Posterior cingulate gyrus (tissue), 11 donors: Measurements from ENCODE around the gene CCL1.

ENCODE experiments used
- DNase-seq, 10 donors: peaks; one replicate each; pipeline versions ENCODE4 v3.0.0 to v3.0.0-alpha.2; 2020 to 2021; ENCODE audit warnings: mixed read lengths in 3 of 10
- intact Hi-C: fragments of 100-400 bp; cut with DNase I; formaldehyde crosslinking; loops from one replicate; pipeline ENCODE4 v1.15.1; 2023

CCL1 gene

DNA sequence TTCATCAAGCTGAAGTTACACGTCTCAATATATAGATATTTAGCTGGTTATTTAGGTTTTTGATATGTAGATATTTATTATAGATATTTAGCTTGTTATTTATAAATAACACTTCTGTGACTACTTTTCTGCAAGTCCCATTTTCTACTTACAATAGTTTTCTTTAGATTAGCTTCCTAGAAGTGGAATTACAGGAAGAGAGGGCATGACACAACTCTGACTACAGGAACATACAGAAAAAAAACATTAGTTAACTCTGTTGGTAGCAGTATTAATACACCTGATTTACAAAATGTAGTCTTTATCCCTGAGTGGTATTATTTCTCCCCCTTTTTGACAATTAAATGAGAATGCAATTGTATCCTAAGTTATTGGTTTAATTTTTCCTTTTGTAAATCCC lies 21.2 kb upstream of the CCL1 start:
- intact Hi-C loops: no loop called here

DNA sequence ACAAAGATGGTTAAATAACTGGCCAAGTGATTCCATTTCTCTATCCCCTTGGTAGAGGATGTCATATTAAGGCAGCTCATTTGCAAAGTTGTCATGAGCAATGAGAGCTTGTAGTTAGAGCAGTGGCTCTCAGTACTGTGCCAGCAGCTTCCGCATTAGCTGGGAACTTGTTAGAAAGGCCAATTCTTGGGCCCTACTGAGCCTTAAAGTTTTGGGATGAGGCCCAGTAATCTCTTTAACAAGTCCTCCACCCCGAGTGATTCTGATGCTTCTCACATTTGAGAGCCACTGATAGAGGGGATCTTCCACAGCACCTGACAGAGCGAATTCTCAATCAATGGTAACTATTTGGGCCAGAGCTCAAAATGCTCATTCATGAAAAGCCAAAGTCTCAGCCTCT lies 20.2 kb upstream of the CCL1 start:
- intact Hi-C loops: no loop called here
- no peak for DNase-seq

More for the DNA sequence above, 21.2 kb upstream of the CCL1 start:
- no peak for DNase-seq

DNA sequence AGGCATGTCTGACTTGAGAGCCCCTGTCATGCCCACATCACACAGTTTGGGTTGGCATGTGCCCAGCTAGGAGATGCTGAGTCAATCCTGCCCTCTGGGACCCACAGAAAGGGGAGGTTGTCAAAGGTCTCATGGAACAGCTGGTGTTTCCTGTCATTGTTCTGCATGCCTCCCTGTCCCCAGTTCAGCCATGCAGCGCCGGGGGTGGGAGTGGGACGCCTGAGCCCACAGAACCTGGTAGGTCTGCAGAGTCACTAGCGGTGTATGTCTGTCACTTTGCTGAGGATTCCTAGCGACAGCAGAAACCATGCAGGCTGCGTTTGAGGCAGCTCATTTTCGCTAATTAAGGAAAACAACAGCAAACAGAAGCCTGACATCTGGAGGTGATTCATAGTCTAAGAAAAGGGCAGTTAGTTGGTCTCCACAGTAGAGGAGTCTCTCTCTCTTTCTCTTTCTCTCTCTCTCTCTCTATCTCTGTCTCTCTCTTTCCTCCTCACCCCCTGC lies 19.6 kb upstream of the CCL1 start:
- intact Hi-C loops: no loop called here
- no peak for DNase-seq

DNA sequence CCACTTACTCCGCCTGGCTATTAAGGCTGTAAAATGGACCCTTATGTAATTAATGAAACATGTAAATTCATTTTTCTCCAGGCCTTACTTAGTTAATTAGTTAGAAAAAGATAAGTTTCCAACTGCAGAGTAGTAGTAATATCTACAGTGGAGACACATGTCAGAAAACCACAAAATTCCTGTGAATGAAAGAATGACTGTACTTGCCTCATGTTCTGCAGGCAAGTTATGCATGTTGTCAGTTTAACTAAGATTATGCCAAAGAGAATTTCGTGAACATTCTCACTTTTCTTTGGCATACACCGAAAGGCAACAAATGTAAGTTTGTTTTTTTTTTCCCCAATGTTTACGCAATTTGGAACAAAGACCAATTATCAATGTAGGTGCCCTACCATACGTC lies 16.8 kb upstream of the CCL1 start:
- DNase-seq: no peak
- intact Hi-C loops: no loop called here

DNA sequence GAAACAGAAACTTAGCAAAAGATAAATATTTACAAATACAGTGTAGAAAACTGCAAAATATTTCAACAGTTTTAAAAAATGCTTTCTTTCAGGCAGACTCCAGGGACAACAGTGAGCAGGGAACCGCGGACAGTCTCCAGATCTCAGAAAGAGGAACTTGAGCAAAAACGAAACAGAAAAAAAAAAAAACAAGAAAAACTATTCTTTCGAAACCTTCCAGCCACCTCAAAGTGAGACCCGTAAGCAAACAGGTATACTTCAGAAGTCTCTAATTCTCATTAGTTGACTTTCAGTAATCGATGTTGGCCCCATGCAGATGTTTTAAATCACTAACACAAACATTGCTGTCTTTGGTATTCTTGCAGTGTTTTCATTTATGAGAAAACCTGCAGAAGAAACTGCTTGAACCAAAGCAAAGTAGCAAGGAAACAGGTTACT lies 15.7 kb upstream of the CCL1 start:
- intact Hi-C loops: no loop called here
- DNase-seq: no peak

DNA sequence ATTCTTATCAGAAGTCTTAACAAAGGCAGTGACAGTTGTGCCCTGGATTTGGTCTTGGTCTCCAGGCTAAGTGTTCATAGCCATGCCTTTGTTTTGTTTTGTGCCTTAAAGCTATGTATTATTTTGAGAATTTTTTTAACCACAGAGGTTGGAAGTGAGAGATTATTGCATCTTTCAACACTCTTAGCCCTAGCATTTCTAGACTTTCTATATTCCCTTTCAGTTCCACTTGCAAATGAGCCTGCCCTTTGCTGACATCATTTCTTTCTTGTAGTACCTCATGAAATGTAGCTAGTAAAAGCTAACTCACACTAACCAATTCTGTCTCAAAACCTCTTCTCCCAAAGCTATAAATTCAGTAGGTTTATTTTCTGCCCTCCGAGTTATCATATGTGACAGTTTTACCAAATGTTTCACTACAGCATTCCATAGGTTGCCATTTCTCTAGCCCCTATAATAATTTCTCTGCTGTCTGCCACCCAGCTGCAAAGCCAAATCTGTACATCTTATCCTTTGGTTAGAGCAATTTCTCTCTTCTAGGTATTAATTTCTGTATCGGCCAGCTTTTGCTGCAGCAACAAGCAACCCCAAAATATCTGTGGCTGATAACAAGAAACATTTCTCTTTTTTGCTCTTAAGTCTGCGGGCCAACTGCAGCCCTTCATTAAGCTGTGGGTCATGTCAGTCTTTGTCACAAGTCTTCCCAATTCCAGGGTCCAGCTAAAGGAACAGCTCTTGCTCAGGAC lies 14.2 kb upstream of the CCL1 start:
- intact Hi-C loops: no loop called here

DNA sequence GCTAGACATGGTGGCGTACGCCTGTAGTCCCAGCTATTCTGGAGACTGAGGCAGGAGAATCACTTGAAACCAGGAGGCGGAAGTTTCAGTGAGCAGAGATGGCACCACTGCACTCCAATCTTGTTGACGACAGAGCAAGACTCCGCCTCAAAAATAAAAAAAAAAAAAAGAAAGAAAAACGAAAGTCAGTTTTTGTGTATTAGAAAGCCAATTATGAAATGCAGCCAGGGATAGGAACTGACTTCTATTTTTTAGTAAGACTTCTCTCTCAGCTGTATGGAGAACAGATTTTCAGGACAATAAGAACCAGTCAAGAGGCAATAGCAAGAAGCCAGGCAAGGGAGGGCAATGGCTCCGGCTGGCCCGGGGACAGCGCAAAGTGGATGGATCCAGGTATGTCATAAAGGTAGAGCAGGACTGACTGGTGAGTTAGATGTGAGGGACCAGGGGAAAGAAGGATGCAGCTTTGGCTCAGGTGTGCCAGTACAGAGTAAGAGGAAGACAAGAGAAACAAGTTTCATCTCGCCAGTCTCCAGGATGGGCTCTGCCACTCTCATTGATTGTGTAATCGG lies 12.5 kb upstream of the CCL1 start:
- intact Hi-C loops: no loop called here
- DNase-seq: no peak

More for the DNA sequence above, 14.2 kb upstream of the CCL1 start:
- DNase-seq: no peak

DNA sequence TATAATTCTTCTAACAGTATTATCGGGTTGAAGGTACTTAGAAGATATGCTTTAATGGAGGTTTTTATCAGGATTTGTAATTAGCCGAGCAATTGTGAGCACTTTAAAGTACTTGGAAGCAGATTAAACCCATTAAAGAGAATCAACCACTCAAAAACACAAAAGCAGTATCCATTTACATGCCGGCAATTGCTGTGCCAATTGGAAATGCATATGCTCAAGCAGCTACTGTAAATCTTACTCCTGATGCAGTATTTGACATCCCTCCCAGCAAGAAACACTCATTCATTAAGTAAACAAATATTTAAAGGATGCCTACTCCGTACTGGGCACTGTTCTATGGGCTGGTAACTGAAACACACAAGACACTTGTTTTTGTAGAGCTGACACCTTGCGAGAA lies 11.4 kb upstream of the CCL1 start:
- DNase-seq: no peak
- intact Hi-C loops: no loop called here

DNA sequence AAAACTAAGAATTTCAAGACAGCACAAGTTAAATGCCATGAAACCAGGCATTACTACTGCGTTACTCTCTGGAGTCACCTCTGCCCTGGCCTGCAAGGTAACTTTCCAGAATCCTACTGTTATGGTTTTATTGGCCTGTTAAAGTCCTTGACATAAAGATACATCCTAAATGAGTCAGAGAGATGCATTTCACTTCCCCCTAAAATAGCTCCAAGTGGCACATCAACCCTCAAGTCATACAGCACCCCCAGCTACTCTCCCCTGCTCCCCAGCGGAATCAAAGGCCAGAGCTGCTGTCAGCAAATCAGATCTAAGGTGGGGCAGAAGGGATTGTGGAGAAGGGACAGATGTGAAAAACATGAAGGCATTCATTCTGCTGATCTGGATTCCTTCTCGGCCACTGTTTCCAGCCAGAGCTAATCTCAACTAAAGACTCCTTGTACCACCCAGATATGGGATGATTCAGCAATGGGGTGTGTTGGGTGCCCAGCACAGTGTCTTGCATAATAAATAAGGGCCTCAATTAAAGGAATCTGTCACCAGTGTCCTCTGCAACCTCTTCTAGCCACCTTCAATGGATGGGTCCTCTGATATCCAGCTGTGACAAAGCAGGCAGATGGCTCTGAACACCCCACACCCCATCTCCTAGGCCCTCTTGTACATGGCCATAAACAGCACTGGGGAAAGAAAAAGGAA lies 8.5 kb upstream of the CCL1 start:
- intact Hi-C loops: no loop called here
- DNase-seq: no peak

DNA sequence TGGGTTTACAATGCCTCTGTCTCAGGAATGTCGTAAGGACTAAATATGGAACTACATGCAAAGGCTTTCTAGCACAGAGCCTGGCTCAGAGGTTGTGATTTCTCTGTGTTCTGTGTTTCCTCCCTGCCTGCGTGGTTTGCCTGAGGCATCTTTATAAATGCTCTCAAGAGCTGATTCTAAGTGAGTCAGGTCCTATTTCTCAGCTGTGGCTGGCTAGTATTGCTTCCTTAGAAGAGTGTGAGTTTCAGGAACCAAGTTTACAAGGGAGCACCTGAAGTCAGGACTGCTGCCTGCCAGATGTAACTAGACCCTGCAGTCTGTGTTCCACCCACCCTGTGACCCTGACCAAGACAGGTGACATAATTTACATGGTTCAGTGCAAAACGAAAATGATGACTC lies 8.0 kb upstream of the CCL1 start:
- no peak for DNase-seq
- intact Hi-C loops: no loop called here

DNA sequence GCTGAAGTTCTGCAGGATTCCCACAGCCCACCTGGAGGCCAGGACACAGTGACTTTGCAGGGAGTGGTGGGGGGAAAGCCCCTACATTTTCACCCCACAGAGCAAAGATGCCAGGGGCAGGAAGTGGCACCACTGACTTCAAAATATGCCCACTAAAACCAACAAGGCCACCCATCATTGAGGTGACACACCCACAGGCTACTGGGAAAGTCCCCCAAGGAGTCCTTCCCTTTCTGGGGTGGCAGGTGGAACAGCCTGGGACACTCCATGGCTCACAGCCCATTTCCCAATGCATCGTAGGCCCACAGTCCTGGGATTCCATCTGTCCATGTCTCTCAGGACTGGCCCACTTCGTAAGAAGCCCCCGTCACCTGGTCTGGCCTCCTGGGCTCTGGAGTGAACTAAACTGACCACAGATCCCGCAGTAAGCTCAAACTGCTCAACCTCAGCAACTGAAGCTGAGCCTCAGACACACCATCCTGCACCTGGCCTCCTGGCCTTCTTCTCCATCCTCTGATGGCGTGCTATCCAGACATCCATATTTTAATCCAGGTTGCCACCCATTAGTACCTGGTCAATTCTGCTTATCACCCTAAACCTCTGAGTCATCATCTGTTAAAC lies 7.5 kb upstream of the CCL1 start:
- intact Hi-C loops: no loop called here
- DNase-seq: no peak

DNA sequence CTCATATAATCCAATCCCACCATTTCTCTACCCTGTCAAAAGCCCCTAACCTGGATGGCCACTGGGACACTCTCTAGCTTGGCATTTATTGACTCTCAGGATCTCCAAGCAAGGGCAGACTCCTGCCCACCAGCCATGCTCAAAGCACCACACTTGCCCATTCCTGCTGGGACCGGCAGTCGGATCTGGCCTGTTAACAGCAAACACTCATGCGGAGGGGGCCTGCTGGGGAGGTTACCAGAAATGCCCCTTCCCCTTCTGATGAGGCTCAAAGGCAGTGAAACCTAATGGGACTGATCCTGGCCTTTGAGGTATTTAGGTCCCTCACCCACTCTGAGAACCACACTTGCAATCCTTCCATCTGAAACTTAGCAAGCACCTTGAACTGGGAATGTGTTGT lies 6.5 kb upstream of the CCL1 start:
- DNase-seq: no peak
- intact Hi-C loops: loop anchor here (10.0 kb wide), 1 partner anchor 585 kb away; no protein-coding TSS in a partner anchor

DNA sequence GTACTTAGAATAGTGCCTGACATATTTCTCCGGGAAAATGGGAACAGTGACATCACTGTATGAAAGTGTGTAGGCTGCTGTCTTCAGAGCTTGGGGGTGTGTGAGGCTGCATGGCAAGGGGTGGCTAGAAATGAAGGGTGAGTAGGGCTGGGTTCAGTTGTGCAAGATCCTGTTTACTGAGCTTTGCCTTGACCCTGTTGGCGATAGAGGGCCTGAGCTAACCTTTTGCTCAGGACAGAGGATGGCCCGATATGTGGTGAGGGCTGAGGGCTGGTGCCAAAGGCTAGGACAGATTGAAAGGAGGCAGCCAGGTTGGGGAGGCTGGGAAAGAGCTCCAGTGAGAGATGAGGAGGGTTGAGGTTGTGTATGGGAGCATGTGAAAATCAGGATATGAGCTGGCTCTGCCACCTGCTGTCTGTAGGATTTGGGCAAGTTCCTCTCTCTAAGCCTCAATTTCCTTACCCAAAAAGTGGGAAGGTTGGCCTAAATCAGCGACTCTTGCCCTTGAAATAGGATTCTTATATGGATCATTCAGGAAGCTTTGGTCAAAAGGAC lies 6.0 kb upstream of the CCL1 start:
- DNase-seq: no peak
- intact Hi-C loops: loop anchor here (10.0 kb wide), 1 partner anchor 584 kb away; no protein-coding TSS in a partner anchor

DNA sequence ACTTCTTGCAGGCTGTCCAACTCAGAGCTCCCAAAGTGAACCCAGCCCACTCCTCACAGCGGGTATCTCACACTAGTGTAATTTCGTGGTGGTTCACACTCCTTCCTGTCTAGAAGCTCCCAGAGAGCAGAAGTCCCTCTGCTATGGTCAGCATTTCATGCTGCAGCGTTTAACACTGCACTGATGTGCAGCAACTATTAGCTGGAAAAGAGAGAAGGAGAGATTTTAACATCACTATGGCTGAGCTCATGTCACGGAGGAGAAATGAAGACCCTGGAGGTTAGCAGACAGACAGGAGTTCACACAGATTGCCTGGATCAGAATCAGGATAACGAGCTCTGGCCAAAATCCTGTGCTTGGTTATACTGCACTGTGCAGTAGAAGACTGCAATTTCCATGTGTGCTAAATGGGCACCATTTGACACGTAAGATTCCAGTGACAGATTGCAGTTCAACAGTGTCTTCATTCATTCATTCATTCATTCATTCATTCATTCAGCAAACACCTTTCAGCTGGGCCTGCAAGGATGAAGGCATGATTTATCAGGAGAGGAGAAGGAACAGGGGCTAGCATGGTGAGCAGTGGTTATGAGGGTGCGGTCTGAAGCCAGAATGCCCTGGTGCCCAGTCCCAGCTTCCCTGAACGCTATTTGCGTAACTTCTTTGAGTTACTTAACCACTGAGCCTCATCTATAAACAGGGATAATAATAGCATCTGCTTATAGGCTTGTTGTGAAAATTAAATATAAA lies 5.3 kb upstream of the CCL1 start:
- intact Hi-C loops: loop anchor here (10.0 kb wide), 1 partner anchor 584 kb away; no protein-coding TSS in a partner anchor
- no peak for DNase-seq

DNA sequence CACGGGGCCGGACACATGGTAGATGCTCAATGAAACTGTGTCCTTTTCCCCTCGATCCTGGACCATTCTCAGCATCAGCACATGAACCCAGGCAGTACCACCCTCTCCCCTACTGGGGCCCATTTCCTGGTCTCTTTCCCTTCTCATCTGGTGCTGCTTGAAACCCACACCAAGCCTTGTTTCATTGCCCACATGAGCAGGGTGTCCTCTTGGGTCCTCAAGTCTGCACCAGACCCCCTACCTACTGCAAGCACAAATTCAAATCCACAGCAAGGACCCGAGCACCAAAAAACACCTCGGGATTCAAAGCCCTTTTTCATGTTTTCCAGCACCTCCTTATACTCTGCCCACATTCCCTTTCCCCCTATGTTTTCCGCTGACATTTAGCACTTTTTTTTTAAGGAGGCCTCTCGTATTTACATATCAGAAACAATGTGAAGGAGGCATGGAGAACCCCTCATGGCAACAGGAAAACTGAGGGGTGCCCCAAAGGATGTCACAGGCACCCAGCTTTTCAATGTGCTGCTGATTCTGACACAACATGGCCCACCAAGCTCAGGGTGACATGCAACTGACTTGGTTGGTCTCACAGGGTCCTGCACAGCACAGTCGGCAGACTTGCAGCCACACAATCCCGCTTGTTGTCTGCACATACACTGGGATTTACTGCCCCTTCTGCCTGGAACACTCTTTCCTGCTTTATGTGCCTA lies 4.6 kb upstream of the CCL1 start:
- intact Hi-C loops: loop anchor here (10.0 kb wide), 1 partner anchor 583 kb away; no protein-coding TSS in a partner anchor
- DNase-seq: no peak

DNA sequence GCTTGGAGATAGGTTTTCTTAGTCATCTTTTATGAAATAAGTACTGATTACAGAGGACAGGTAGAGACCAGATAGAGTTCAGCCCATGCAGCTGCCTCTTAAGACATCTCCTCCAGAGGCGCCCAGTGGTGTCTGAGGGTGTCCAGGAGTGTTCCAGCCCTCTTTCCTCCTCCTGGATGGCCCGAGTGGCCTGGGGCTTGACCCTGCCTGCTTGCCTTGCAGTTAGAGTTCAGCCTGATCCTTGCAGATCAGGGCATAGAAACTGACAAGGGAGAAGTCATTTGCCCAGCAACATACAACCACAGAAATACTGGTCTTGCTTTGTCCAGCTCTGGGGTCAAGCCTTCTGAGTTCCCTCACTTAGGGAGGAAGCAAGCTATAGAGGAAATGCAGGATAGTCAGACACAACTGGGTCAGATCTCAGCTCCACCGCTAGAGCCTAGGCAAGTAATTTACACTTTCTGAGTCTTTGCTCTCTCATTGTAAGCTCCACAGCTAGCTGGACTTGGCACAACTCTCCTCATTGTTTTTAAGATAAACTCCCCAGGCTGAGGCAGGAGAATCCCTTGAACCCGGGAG lies 3.6 kb upstream of the CCL1 start:
- intact Hi-C loops: loop anchor here (10.0 kb wide), 1 partner anchor 582 kb away; no protein-coding TSS in a partner anchor
- DNase-seq: no peak

DNA sequence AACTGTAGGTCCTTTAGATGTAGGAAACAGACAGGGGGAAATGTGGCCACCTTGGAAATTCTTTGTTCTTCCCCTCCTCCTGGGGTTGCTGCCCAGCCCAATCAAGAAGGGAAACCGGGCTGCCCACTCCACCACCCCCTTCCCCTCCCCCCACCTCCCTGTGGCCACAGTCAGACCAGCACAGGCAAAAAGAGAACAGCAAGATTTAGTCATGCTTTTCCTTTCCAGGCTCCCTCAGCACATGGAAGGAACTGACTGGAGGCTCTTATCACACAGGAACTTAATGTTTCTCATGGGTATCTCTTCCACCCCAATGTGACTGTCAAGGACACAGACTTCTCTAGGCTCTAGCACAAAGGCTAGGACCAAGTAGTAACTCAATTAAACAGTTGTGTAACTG lies 3.0 kb upstream of the CCL1 start:
- intact Hi-C loops: loop anchor here (10.0 kb wide), 1 partner anchor 581 kb away; no protein-coding TSS in a partner anchor

DNA sequence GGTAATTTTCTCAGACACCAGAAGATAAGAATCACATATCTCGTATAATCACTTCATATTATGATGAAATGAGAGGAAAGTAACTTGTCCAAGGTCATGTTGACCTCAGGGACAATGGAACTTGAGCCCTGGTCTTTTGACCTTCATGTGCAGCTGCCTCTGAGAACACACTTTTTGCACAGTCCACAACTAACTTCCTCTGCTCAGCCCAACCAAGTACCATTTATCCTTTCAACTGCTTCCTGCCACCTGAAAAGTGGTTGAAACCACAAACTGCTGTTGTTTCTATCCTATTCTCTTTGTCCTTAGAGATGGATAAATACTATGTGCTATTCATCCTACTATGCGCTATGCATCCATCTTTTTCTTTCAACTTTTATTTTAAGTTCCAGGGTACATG lies 2.3 kb upstream of the CCL1 start:
- DNase-seq: no peak
- intact Hi-C loops: loop anchor here (10.0 kb wide), 1 partner anchor 581 kb away; no protein-coding TSS in a partner anchor

More for the DNA sequence above, 3.0 kb upstream of the CCL1 start:
- no peak for DNase-seq

DNA sequence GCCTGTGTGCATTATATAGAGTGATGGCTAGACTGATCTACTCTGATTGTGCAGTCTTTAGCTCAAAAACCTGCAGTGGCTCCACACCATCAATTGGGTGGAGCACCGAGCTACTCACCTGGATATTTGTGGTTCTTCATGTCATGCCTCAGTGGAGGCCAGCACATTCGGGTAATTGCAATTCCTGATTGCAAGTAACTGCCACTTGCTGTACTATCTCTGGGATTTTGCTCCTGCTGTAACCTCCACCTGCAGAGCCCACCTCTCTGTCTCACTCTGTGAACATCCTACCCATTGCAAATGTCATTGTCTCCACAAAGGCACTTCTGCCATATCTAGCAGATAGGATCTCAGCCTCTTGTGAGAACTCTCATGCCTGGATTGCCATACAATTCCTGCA lies 1.7 kb upstream of the CCL1 start:
- intact Hi-C loops: loop anchor here (10.0 kb wide), 1 partner anchor 580 kb away; no protein-coding TSS in a partner anchor
- DNase-seq: no peak
